Stimulated activated CD4-positive, alpha-beta T cell treated with anti-CD3 and anti-CD28 coated beads, TNF-alpha, amount 100 ng/mL, for 1 hour (primary cell): Measurements from ENCODE around the gene RIN3.
"Not testable (repeated sequence)": the region's sequence is repeated elsewhere in the genome, so short reads cannot be mapped to it uniquely, and the experiment has no call there.

Experiments used
- DNase-seq, 3 donors: peaks; one replicate each; pipeline ENCODE4 v3.0.0-alpha.2; 2020; ENCODE audit warnings: low read depth in 3 of 3, low spot score in 1 of 3

RIN3 gene

DNA sequence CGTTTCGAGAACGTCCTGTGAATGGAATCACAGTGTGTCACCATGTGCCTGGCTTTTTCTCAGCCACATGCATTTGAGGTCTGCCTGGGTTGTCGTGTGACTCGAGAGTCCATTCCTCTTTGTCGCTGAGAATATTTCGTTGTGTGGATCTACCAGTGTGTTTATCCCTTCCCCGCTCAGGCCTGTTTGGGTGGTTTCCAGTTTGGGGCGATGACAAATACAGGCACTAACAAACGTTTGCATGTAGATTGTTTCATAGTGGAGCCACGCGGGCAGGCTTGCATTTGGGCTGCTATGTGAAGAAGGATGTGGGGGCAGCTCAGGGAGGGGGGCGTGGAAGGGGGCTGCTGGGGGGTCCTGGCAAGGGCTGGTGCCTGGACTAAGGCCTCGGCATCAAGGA, 14.1 kb downstream of the RIN3 start:
- DNase-seq, result no peak

- no peak for DNase-seq
Observed at GRCh38 chr14:92528486-92529100, 15.0 kb downstream of the RIN3 start.

- DNase-seq, result no peak
Observed at GRCh38 chr14:92529903-92530302, 16.3 kb downstream of the RIN3 start.

- no peak for DNase-seq
Observed at GRCh38 chr14:92531106-92531873, 17.7 kb downstream of the RIN3 start.

DNA sequence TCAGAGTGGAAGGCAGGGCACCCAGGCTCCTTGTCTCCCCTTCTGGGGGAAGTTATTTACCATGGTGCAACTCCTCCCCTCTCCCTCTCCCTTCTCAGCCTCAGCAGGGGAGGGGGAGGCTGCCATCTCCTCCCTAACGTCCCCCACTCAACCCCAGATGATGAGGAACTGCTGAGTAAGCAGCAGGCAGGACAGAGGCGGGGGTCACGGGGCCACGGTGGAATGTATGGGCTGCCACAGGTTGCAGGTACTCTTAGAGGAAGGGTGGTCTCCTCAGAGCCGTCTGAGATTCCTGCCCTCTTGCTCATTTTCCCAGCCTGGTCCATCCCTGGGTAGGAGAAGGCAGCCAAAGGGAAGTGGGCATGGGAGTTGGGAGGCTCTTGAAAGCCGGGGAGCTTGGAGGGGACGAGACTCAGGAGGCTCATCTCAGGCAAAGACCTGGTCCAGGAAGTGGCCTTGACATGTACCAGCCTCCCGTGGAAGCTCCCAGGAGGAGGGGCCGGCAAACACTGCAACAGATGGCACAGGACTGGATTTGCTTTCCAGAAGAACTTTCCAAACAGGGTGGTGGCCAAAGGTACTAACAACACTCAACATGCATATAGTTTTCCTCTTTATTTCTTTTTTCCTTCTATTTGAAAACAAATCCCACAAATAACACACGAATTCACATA, 19.0 kb downstream of the RIN3 start:
- no peak for DNase-seq

DNA sequence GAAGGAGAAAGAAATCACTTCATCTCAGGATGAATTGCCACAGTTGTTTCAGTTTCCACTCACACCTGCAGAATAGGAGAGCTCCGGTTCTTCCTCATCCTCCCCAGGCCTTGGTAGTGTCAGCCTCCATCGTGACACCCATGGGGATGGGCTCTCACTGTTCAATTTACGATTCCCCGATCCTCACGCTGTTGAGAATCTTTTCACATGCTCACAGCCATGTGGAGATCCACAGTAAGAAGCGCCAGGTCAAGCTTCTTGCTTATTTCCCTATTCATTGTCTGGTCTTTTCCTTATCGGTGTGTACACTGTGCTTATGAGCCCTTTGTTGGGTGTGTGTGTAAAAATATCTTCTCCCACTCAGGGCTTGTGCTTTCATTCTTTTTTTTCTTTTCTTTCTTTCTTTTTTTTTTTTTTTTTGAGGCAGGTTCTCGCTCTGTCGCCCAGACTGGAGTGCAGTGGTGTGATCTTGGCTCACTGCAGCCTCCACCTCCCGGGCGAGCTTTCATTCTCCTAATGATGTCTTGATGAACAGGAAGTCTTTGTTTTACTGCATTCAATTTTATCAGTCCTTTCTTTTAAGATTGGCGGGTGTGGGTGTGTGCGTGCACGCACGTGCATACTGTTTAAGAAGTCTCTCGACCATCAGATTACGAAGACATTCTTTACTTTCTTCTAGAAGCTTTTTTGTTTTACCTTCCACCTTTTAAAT, 21.5 kb downstream of the RIN3 start:
- DNase-seq, result no peak

GRCh38 chr14:92536231-92536630, 22.6 kb downstream of the RIN3 start:
- DNase-seq, result not testable (repeated sequence)

DNA sequence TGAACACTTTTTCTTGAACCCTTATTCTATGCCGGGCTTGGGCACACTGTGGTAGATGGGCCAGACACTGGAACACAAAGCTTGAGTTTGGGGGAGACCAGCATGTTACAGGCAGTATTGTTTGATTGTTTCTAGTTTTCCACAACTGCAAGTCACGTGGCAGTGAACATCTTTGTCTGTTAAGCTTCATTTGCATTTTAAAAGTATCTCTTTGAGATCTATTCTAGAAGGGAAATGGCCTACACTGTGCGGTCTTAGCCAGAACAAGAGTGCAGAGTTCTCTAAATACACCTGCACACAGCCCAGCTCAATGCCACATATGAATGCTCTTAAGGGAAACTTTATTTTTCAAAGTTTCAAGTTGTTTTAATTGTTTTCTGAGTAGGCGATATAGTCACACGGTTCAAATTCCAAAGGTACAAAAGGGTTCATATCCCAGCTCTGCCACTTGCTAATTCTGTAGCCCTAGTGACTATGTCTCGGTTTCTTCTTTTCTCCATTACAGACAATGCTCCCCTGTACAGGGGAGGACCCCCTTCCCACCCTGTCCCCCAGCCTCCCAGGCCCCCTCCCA, 24.9 kb downstream of the RIN3 start:
- no peak for DNase-seq

DNA sequence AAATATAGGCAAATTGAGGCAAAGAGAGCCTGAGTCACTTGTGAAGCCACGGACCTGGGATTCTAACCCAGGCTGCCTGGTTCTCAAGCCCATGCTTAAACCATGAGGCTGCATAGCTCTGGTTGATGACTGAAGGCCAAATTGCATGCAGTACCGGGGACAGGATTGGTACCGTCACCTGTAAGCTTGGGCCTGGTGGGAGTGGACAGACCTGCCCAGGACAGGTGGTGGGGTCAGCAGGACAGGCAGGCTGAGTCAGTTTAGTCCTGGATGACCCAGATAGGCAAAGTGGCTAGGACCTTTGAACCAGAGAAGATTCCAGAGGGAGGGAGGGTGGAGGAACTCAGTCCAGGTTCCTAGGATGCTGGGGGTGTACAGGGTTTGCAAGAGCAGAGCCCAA, 25.8 kb downstream of the RIN3 start:
- DNase-seq, result no peak

- DNase-seq, result no peak
Observed at GRCh38 chr14:92539875-92540274, 26.3 kb downstream of the RIN3 start.

DNA sequence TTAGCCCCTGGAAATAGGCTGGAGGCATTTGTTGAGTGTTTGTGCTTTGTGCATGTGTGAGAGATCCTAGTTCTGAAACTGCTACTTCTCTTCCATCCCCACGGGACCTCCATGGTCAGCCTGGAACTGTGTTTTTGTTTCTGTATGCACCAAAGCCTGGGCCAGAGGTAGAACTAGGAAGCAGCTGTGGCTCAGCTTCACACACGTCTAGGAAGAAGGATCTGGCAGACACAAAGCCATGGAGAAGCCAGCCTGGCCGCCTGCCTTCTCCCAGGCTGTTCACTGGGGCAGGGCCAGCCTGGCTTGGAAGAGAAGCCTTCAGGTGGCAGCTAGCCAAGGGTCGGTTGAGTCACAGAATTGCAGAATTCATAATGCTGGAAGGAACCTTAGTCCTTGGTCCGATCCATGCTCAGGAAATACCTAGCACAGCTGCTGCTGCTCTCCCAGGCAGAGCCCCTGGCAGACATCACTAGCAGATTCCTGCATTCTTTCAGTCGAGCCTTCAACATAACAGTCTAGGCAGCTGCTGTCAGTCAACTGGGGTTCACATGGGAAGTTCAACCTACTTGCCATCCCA, 27.0 kb downstream of the RIN3 start:
- DNase-seq, result no peak

- DNase-seq, result no peak
Observed at GRCh38 chr14:92542766-92543554, 29.4 kb downstream of the RIN3 start.

DNA sequence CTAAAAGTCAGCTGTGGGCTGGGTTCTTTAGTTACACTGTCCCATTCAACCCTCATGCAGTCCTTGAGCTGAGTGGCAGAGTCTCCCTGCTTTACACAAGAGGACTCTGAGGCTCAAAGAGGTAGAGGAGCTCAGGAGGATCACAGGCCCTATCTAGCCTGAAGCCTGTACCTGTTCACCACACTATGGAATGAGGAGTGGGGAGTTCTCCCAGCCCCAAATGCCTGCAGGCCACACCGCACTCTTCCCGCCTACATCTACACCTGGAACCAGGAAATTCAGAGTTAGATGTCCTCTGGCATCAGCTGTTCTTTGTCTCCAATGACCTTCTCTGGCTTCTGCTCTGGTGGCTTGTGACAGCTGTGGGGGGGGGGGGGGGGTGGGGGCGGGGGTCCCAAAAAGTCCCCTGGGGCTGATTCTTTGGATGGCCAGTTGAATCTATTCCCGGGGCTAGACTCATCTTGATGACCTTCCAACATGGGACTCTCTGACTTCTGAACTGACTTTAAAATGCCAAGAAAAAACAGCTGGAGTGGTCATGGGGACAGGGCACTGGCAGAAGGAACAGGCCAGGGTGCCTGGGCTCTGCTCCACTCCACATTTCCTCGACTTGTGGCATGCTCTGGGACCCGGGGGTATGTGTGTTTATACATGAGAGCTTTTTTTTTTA, 30.6 kb downstream of the RIN3 start:
- no peak for DNase-seq

GRCh38 chr14:92546347-92547053, 32.9 kb downstream of the RIN3 start:
- no peak for DNase-seq

GRCh38 chr14:92549105-92549858, 35.7 kb downstream of the RIN3 start:
- DNase-seq, result no peak

GRCh38 chr14:92549859-92550230, 36.3 kb downstream of the RIN3 start:
- no peak for DNase-seq

DNA sequence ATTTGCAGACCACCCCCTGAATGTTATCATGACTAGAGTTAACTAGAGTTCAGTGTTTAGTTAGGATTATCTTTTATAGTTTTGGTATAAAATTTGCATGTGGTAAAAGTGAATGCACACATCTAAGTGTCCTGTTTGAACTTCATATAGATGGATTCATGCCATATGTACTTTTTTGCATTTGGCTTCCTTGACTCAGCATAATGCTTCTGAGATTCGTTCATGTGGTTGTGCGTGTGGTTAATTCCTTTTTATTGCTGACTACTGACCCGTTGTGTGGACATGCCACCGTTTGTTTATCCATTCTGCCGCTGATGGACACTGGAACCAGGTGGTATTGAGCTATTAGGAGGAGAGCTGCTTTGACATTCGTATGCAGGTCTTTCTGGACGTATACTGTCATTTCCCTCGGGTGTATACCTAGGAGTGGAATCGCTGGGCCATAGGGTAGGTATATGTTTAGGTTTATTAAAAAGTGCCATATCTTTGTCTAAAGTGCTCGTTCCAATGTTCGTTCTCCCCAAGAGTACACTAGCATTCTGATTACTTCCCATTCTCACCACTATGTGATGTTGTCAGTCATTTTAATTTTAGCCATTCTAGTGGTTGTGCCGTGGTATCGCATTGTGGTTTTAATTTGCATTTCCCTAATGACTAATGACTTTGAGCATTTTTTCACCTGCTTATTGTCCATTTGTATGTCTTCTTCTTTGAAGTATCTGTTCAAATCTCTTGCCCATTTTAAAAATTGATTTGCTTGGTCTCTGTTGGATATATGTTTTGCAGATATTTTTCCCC, 37.7 kb downstream of the RIN3 start:
- DNase-seq, result no peak

- DNase-seq, result no peak
Observed at GRCh38 chr14:92552066-92552465, 38.5 kb downstream of the RIN3 start.
